Panc1 (cell line): ENCODE measurements around the gene SMIM15.

ENCODE experiments used
- CTCF ChIP-seq: fragments of 450-650 bp; IDR thresholded peaks from 2 replicates; pipeline ENCODE4 v1.5.1; 2017; ENCODE audit warnings: mild to moderate bottlenecking
- SIN3A ChIP-seq: IDR thresholded peaks from 2 replicates; pipeline ENCODE4 v1.6.1; 2012; ENCODE audit warnings: low read depth, mild to moderate bottlenecking, low read length, moderate library complexity, borderline replicate concordance; ENCODE audit not compliant: insufficient read depth

GRCh38 chr5:61139931-61140330 lies 22.3 kb downstream of the SMIM15 start:
- TF ChIP-seq SIN3A, result no peak
- no peak for TF ChIP-seq CTCF
